GM20000 (cell line): ENCODE data around the gene CLDN5.

Source experiments
- DNase-seq: peaks from one replicate; pipeline ENCODE4 v3.0.0; 2012; ENCODE audit warnings: low spot score
- CTCF ChIP-seq: IDR thresholded peaks from 2 replicates; pipeline ENCODE4 v1.5.1; 2012; ENCODE audit warnings: mild to moderate bottlenecking, control low read depth; ENCODE audit errors: extremely low read depth, missing control alignments

Gene CLDN5

GRCh38 chr22:19495562-19496323 is 28.5 kb downstream of the CLDN5 start:
- no peak for DNase-seq
- no peak for TF ChIP-seq CTCF

DNA sequence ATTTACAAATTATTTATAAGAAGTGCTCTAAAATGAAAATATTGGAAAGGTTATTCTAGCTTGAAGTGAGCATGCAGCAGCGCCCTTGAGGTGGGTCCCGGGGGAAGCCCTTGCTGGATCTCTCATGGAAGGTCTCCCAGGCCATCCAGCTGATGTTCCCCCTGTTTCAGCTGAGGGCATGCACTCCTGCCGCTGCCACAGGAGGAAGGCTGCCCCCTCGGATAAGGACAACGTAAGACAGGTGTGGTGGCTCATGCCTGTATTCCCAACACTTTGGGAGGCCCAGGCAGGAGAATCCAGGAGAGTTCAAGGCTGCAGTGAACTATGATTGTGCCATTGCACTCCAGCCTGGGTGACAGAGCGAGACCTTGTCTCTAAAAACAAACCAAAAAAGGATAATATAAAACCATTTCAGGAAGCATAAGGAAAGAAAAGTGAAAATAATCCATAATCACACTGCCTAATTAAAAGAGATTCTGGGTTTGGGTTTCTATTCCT is 29.5 kb downstream of the CLDN5 start:
- no peak for DNase-seq

DNA sequence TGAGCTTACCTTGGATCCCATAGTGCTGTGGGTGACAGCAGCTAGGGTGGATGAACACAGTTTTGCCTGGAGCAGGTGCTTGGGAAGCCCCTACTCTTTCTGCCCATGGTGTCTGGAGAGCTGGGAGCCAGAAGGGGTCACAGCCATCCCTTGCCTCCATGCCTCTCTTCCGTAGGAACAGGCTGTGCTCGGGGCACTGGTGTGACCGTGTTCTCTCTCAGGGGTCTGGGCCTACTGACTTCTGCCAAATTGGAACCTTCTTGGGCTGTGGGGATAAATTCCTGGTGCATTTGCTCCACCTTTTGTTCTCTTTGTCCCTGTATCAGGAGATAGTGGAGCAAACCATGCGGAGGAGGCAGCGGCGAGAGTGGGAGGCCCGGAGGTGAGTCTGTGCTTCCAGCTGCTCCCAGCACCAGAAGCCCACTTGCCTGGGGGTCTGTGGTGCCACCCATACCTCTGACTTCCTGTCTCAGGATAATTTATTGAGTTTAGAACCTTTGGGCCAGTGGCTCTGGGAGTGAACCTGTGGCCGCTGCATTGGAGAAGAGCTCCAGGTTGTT is 30.1 kb downstream of the CLDN5 start:
- no peak for TF ChIP-seq CTCF
- no peak for DNase-seq

More for the DNA sequence above, 29.5 kb downstream of the CLDN5 start:
- no peak for TF ChIP-seq CTCF

DNA sequence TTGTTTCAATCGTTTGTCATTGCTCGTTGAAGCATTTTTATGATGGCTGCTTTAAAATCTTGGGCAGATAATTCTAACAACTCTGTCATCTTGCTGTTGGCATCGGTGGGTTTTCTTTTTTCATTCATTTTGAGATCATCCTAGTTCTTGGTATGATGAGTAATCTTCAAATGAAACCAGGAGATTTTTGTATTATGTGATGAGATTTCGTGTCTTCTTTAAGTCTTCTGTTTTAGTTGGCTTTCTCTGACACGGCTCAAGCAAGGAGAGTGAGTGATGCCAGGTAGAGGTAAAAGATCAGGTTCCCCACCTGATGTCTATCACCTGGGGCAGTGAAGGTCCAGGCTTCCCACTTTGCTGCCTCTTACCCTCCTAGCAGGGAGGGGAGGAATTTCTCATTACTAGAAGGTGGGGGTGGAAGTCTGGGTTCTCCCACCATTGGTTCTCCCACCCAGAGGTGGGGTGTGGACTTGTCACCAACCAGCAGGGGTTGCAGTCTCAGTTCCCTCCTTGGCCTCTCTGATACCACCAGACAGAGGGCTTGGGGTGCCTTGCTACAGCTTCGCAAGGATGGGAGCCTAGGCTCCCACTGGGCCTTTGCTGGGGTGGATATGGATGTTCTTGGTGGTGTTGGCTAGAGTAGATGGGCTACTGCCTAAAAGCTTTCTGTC is 31.6 kb downstream of the CLDN5 start:
- no peak for DNase-seq
- no peak for TF ChIP-seq CTCF

DNA sequence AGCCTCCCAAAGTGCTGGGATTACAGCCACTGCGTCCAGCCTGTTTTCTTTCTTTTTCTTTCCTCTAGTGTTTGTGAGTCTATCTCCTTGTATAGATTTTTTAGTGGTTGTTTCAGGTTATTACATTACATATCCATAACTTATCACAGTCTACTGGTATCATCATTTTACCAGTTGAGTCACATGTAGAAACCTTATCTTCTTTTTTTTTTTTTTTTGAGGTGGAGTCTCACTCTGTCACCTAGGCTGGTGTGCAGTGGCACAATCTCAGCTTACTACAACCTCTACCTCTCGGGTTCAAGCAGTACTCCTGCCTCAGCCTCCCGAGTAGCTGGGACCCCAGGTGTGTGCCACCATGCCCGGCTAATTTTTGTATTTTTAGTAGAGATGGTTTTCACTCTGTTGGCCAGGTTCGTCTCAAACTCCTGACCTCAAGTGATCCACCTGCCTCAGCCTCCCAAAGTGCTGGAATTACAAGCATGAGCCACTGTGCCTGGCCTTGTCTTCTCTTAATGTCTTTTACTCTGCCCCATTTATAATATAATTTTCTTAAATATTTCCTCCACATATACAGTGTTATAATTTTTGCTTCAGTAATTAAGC is 33.5 kb downstream of the CLDN5 start:
- TF ChIP-seq CTCF, result no peak
- no peak for DNase-seq

- no peak for DNase-seq
- TF ChIP-seq CTCF, result no peak
Measured at GRCh38 chr22:19488884-19489843, 35.0 kb downstream of the CLDN5 start.
